Stomach (tissue), 9 donors: Measurements from ENCODE around the gene PPAN. TPM values are rescaled to one million over a fixed set of nuclear protein-coding genes. Genes with fewer than 3 reads are reported as not detected.

Experiments
- DNase-seq, 2 donors: peaks; one replicate each; pipeline versions ENCODE4 v3.0.0 to v3.0.0-alpha.2; 2013 to 2019
- H3K27ac ChIP-seq, 5 donors: fragments of 200-600 bp in 4 of 5; sonication (generic) in 4 of 5; one replicate each; pipeline ENCODE4 v1.5.1; 2013 to 2019; ENCODE audit warnings: mild to moderate bottlenecking in 1 of 5, moderate library complexity in 1 of 5
- H3K27me3 ChIP-seq, 3 donors: fragments of 200-600 bp; sonication (generic); one replicate each; pipeline ENCODE4 v1.5.1; 2017 to 2019; ENCODE audit warnings: mixed run types in 1 of 3
- H3K36me3 ChIP-seq, 4 donors: fragments of 200-600 bp; sonication (generic); 1 replicate in 3 of 4; 2 replicates in 1 of 4; pipeline ENCODE4 v1.5.1; 2016 to 2019
- H3K4me1 ChIP-seq, 4 donors: fragments of 200-600 bp; sonication (generic); one replicate each; pipeline ENCODE4 v1.5.1; 2016 to 2019
- H3K4me3 ChIP-seq, 4 donors: fragments of 200-600 bp; sonication (generic) in 3 of 4; one replicate each; pipeline ENCODE4 v1.5.1; 2016 to 2019; ENCODE audit warnings: mild to moderate bottlenecking in 1 of 4
- H3K9me3 ChIP-seq, 4 donors: fragments of 200-600 bp; sonication (generic); one replicate each; pipeline ENCODE4 v1.5.1; 2016 to 2019
- CTCF ChIP-seq, 7 experiments: fragments of 450-650 bp in 4 of 7; fragments of 200-600 bp in 3 of 7; sonication (generic) in 3 of 7; IDR thresholded peaks; one replicate each; pipeline ENCODE4 v1.5.1; 2016 to 2019; ENCODE audit warnings: antibody characterized with exemption in 7 of 7, control low read depth in 2 of 7, mild to moderate bottlenecking in 1 of 7
- EP300 ChIP-seq: sonication (generic); formaldehyde crosslinking; IDR thresholded peaks from one replicate; pipeline ENCODE4 v1.6.1; 2017; ENCODE audit warnings: antibody characterized with exemption
- POLR2A ChIP-seq, 4 donors: fragments of 450-650 bp; IDR thresholded peaks; one replicate each; pipeline ENCODE4 v1.6.1; 2016; ENCODE audit warnings: antibody characterized with exemption in 4 of 4, control low read depth in 2 of 4, mild to moderate bottlenecking in 1 of 4, moderate library complexity in 1 of 4
- POLR2AphosphoS5 ChIP-seq, 3 donors: sonication (generic); formaldehyde crosslinking; IDR thresholded peaks; one replicate each; pipeline ENCODE4 v1.6.1; 2016; ENCODE audit warnings: antibody characterized with exemption in 3 of 3
- WGBS, 5 donors: extraction: QIAGEN DNeasy Blood & Tissue Kit in 3 of 5; methylation state at CpG; one replicate each; pipeline versions ENCODE4 v1.1.5 to v1.1.7; 2013 to 2018; 5-methylcytosine and 5-hydroxymethylcytosine counted together
- intact Hi-C: fragments of 100-400 bp; cut with DNase I; formaldehyde crosslinking; loops from one replicate; pipeline ENCODE4 v1.15.1; 2023; ENCODE audit warnings: low total_unique reads
- polyA plus RNA-seq, 3 donors: library from polyadenylated mRNA; stranded (reverse); fragments of 200-250 nt; gene quantifications; one replicate each; pipeline ENCODE4 v1.2.3, GENCODE V29; 2013
- total RNA-seq, 5 donors: library from RNA; depleted of rRNA; stranded (reverse); fragments of >200 nt; gene quantifications; one replicate each; pipeline versions ENCODE4 v1.1.0 to v1.2.3, GENCODE V29; 2014 to 2016
- donor health status: healthy with polysubstance abuse.
- donor health status: Bipolar disorder and iron deficiency.
- donor health status: healthy.

Gene PPAN
- total and polyA plus RNA-seq, 8 donors: 1.2 to 52.3 (median 34.7) TPM

GRCh38 chr19:10089801-10090375, 16.3 kb upstream of the PPAN start:
- Histone ChIP-seq H3K27me3 (no peaks in the 10 kb centered on the region), H3K36me3 (peaks cover 12 to 52% (median 49%) of the 10 kb centered on the region in 4 donors), H3K27ac (no peak overlapping the region), H3K4me3 (no peak overlapping the region), H3K9me3 (no peaks in the 10 kb centered on the region), H3K4me1 (peaks cover 0 to 21% (median 17%) of the 10 kb centered on the region in 4 donors)
- no peak for DNase-seq
- 75 to 90% (median 85%) methylated on average over 15 of the region's 15 CpGs for WGBS, 5 donors
- intact Hi-C loops: no loop called here
- TF ChIP-seq POLR2AphosphoS5 (IDR thresholded peaks at IDR 0.05): no peak
- no peak for TF ChIP-seq EP300
- no peak for TF ChIP-seq CTCF (IDR thresholded peaks at IDR 0.05)
- TF ChIP-seq POLR2A (IDR thresholded peaks at IDR 0.05): no peak

DNA sequence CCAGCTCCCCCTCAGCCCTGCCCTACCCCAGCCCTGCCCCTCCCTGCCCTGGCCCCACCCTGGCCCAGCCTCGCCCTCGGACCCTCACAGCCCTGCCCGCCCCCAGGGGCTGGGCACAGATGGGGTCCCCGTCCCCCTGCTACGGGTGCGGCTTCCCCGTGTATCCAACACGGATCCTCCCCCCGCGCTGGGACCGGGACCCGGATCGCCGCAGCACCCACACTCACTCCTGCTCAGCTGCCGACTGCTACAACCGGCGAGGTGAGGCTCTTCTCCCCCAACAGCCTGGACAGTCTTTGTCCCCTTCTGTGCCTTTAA, 14.8 kb upstream of the PPAN start:
- Histone ChIP-seq H3K27me3 (no peaks in the 10 kb centered on the region), H3K27ac (no peak overlapping the region), H3K36me3 (peaks cover 12 to 52% (median 49%) of the 10 kb centered on the region in 4 donors), H3K9me3 (no peaks in the 10 kb centered on the region), H3K4me3 (no peak overlapping the region), H3K4me1 (peaks cover 7 to 23% (median 21%) of the 10 kb centered on the region in 4 donors)
- no peak for TF ChIP-seq EP300
- TF ChIP-seq CTCF (IDR thresholded peaks at IDR 0.05): no peak
- no peak for TF ChIP-seq POLR2AphosphoS5 (IDR thresholded peaks at IDR 0.05)
- TF ChIP-seq POLR2A (IDR thresholded peaks at IDR 0.05): no peak
- WGBS, 5 donors: 93 to 97% (median 95%) methylated on average over 10 to 17 of the region's 17 CpGs
- intact Hi-C loops: no loop called here
- DNase-seq: no peak

DNA sequence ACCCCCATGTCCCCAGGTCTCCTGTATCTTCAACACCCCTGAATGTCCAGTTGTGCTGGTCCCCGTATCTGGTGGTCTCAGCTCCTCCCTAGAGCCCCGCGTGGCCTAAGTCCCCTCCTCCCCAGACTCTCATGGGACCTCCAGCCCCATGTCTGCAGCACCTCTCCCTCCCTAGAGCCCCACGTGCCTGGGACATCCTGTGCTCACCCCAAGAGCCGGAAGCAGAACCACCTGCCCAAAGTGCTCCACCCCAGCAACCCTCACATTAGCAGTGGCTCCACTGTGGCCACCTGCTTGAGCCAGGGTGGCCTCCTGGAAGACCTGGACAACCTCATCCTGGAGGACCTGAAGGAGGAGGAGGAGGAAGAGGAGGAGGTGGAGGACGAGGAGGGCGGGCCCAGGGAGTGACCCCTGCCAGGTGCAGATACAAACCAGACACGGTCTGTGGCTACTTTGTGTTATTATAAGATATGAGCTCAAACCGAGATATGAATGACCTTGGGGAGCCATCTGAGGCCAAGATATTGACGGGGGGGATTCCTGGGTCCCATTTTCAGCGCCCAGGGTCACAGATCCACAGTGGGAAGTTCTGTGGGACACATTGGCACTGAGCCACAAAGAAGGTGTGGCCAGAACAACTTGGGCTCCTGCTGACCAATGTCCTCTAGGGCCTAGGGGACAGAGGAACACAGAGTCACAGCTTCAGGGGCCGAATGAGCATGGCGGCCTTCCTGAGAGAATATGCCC, 14.1 kb upstream of the PPAN start:
- no peak for TF ChIP-seq EP300
- no peak for TF ChIP-seq POLR2A (IDR thresholded peaks at IDR 0.05)
- TF ChIP-seq POLR2AphosphoS5 (IDR thresholded peaks at IDR 0.05): no peak
- TF ChIP-seq CTCF (IDR thresholded peaks at IDR 0.05): no peak
- Histone ChIP-seq H3K27ac (no peak overlapping the region), H3K36me3 (peaks cover 12 to 52% (median 49%) of the 10 kb centered on the region in 4 donors), H3K9me3 (no peaks in the 10 kb centered on the region), H3K4me3 (no peak overlapping the region), H3K27me3 (no peaks in the 10 kb centered on the region), H3K4me1 (peaks cover 12 to 24% (median 21%) of the 10 kb centered on the region in 4 donors)
- DNase-seq: no peak
- intact Hi-C loops: no loop called here
- WGBS, 5 donors: 68 to 82% (median 75%) methylated on average over 13 of the region's 13 CpGs

DNA sequence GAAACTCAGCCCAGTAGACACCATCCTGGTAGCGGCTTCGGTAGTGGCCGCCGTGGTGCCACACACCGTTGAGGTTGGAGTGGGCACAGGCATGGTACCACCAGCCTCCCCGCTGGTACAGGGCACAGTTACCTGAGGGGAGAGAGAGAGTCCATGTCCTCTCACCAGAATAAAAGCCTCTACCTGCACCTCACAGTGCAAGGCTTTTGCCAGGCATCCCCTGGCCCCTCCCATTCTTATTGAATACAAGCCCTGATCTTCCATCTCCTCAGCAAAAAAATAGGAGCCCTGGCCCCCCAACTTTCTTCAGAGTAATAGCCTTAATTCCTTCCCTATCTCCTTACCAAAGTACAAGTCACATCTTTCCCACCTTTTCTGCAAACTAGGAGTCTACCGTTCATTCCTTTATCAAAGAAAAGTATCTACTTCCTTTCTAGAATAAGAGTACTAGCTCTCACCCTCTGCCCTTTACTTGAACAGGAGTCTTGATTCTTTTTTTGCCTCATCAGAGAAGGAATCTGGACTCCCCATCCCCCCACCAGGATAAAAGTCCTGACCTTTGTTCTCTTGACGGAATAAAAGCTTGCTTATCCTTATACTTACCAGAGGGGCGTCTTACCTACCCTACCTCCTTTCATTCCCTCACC, 13.4 kb upstream of the PPAN start:
- 91 to 98% (median 94%) methylated on average over 9 of the region's 9 CpGs for WGBS, 5 donors
- no peak for DNase-seq
- Histone ChIP-seq H3K36me3 (peaks cover 12 to 52% (median 49%) of the 10 kb centered on the region in 4 donors), H3K27me3 (no peaks in the 10 kb centered on the region), H3K4me3 (no peak overlapping the region), H3K4me1 (peaks cover 12 to 20% (median 17%) of the 10 kb centered on the region in 4 donors), H3K27ac (no peak overlapping the region), H3K9me3 (no peaks in the 10 kb centered on the region)
- intact Hi-C loops: no loop called here
- TF ChIP-seq POLR2A (IDR thresholded peaks at IDR 0.05) (no peak), EP300 (no peak), POLR2AphosphoS5 (IDR thresholded peaks at IDR 0.05) (no peak), CTCF (IDR thresholded peaks at IDR 0.05) (no peak)
